ENCODE data around the gene PARD3.

Gene PARD3

DNA sequence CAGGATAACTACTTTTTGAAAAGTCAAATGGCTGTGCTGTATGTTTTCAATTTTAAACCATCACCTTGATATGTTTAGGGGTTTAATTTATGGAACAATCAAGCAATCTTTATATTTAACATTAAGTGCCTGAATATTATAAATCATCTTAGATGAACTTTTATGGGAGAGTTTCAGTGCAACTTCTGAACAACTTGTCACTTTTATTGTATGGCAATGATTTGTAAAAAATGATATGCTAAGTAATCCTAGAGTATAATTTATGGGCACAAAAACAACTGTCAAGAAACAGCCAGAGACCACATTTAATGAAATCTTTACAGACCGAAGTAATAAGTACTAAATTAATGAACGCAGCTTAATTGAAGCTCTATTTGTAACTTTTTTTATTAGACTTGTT, 498.9 kb downstream of the PARD3 start:
- Histone ChIP-seq H3K27ac (ENCODE audit: low read depth, low read length) (no peak overlapping the region), H3K79me2 (ENCODE audit: control insufficient read depth, insufficient read depth, low read length, unreplicated experiment) (no peaks in the 10 kb centered on the region), H3K4me1 (ENCODE audit: control insufficient read depth, insufficient read depth, low read length, unreplicated experiment) (peaks cover 10% of the 10 kb centered on the region), H3K36me3 (ENCODE audit: insufficient read depth, low read length) (no peaks in the 10 kb centered on the region), H3K4me3 (ENCODE audit: low read depth, low read length) (no peak overlapping the region), H2AFZ (ENCODE audit: low read length, unreplicated experiment) (no peak overlapping the region), H3K27me3 (ENCODE audit: insufficient read depth, low read length) (no peaks in the 10 kb centered on the region)

DNA sequence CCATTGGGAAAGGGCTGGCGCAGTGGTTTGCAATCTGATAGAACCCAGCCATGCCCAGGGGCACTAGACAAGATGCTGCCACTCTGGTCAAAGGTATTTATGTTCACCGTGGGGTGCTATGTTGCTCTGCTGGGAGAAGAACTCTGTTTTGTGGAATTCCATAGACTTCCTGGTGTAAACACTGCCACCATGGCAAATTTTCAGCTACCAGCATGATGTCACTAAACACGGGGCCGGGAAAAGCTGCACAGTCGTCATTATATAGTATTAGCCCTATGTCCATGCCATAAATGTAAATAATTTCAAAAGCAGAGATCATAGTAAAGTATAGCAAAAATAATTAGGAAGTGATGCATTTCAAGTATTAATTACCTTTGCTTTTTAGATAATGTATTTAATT, 500.6 kb downstream of the PARD3 start:
- H3K4me3 ChIP-seq (ENCODE audit: low read depth, low read length): no peak overlapping the region
- no peaks in the 10 kb centered on the region for H3K27me3 ChIP-seq (ENCODE audit: insufficient read depth, low read length)
- H3K36me3 ChIP-seq (ENCODE audit: insufficient read depth, low read length): no peaks in the 10 kb centered on the region
- H3K4me1 ChIP-seq (ENCODE audit: control insufficient read depth, insufficient read depth, low read length, unreplicated experiment): no peaks in the 10 kb centered on the region
- no peak overlapping the region for H2AFZ ChIP-seq (ENCODE audit: low read length, unreplicated experiment)
- no peaks in the 10 kb centered on the region for H3K79me2 ChIP-seq (ENCODE audit: control insufficient read depth, insufficient read depth, low read length, unreplicated experiment)
- H3K27ac ChIP-seq (ENCODE audit: low read depth, low read length): no peak overlapping the region

DNA sequence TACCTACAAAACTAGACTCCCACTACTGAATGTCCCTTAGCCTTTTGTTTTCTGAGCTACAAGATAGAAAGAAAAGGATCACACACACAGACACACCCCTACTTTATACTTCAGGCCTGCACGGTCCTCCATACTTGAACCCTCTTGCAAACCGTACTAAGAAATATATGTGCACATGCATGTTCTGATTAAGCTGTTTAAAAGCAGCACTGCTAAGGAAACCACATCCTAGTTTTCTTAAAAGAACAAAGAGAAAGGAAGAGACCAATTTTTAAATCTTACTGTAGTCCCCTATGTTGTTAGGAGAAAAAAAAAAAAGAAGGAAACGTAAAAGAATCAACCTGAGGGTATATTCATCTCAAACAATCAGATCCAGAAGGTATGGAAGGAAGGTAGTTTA, 501.2 kb downstream of the PARD3 start:
- H3K79me2 ChIP-seq (ENCODE audit: control insufficient read depth, insufficient read depth, low read length, unreplicated experiment): no peaks in the 10 kb centered on the region
- no peaks in the 10 kb centered on the region for H3K4me1 ChIP-seq (ENCODE audit: control insufficient read depth, insufficient read depth, low read length, unreplicated experiment)
- H3K27me3 ChIP-seq (ENCODE audit: insufficient read depth, low read length): no peaks in the 10 kb centered on the region
- H2AFZ ChIP-seq (ENCODE audit: low read length, unreplicated experiment): no peak overlapping the region
- no peak overlapping the region for H3K27ac ChIP-seq (ENCODE audit: low read depth, low read length)
- no peaks in the 10 kb centered on the region for H3K36me3 ChIP-seq (ENCODE audit: insufficient read depth, low read length)
- no peak overlapping the region for H3K4me3 ChIP-seq (ENCODE audit: low read depth, low read length)

DNA sequence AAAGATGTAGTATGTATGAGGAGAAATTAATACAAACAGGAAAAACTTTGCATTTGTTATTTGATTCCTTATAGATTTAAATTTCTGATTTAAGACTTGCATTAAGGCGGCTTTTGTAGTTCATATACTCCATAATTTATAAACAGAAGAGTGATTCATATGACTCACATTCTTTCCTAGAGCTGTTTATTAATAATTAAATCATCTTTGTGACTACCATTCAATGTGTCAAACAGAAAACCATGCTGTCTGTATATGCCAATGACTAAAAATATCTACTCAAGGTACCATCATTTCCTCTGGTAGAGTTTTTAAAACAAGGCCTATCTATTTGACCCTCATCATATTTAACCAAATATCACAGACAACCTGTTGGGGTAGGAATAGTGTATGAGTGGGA, 501.7 kb downstream of the PARD3 start:
- no peaks in the 10 kb centered on the region for H3K27me3 ChIP-seq (ENCODE audit: insufficient read depth, low read length)
- H2AFZ ChIP-seq (ENCODE audit: low read length, unreplicated experiment): no peak overlapping the region

DNA sequence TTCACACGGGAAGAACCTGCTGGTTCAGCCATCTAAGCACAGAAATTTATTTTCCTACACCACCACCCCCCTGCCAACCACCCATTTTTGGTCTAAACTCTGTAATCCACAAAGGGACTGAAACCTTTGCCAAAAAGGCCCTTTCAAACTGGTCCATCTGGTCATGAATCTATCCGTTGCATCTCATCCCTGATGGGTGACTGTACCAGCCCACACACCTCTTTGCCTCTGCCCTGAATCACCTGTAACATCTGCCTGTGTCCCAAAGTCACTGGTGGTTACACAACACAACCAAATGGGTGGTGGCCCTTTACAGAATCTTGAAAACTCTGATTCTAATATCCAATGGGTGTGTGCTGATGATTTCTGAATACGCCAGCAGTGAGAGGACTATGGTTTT, 503.4 kb downstream of the PARD3 start:
- H3K27ac ChIP-seq (ENCODE audit: low read depth, low read length): no peak overlapping the region
- H3K27me3 ChIP-seq (ENCODE audit: insufficient read depth, low read length): no peaks in the 10 kb centered on the region
- no peak overlapping the region for H2AFZ ChIP-seq (ENCODE audit: low read length, unreplicated experiment)
- no peak overlapping the region for H3K4me3 ChIP-seq (ENCODE audit: low read depth, low read length)
- H3K36me3 ChIP-seq (ENCODE audit: insufficient read depth, low read length): no peaks in the 10 kb centered on the region
- H3K4me1 ChIP-seq (ENCODE audit: control insufficient read depth, insufficient read depth, low read length, unreplicated experiment): no peaks in the 10 kb centered on the region
- H3K79me2 ChIP-seq (ENCODE audit: control insufficient read depth, insufficient read depth, low read length, unreplicated experiment): no peaks in the 10 kb centered on the region

More for the DNA sequence above, 501.7 kb downstream of the PARD3 start:
- no peak overlapping the region for H3K27ac ChIP-seq (ENCODE audit: low read depth, low read length)
- no peak overlapping the region for H3K4me3 ChIP-seq (ENCODE audit: low read depth, low read length)
- no peaks in the 10 kb centered on the region for H3K36me3 ChIP-seq (ENCODE audit: insufficient read depth, low read length)
- H3K79me2 ChIP-seq (ENCODE audit: control insufficient read depth, insufficient read depth, low read length, unreplicated experiment): no peaks in the 10 kb centered on the region
- H3K4me1 ChIP-seq (ENCODE audit: control insufficient read depth, insufficient read depth, low read length, unreplicated experiment): no peaks in the 10 kb centered on the region

DNA sequence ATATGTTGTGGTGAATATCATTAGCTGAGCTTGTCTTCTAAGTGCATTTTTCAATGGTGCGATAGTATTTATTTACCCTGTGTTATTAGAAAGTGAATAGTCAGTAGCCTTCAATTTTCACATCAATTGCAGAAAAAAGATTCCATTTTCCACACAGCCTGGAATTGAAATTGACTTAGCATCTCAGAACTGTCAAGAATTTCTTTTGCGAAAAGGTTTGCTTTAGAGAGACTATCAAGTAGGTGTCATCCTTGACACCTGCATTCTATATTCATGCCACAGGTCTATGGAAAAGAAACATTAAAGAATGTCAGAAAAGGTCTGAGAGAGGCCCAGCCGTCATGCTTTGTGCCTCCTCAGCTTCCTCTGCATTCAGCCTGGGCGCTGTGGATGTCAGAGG, 504.9 kb downstream of the PARD3 start:
- Histone ChIP-seq H3K79me2 (ENCODE audit: control insufficient read depth, insufficient read depth, low read length, unreplicated experiment) (no peaks in the 10 kb centered on the region), H3K4me3 (ENCODE audit: low read depth, low read length) (no peak overlapping the region), H3K4me1 (ENCODE audit: control insufficient read depth, insufficient read depth, low read length, unreplicated experiment) (no peaks in the 10 kb centered on the region), H3K27me3 (ENCODE audit: insufficient read depth, low read length) (no peaks in the 10 kb centered on the region), H3K36me3 (ENCODE audit: insufficient read depth, low read length) (no peaks in the 10 kb centered on the region), H2AFZ (ENCODE audit: low read length, unreplicated experiment) (no peak overlapping the region), H3K27ac (ENCODE audit: low read depth, low read length) (no peak overlapping the region)

DNA sequence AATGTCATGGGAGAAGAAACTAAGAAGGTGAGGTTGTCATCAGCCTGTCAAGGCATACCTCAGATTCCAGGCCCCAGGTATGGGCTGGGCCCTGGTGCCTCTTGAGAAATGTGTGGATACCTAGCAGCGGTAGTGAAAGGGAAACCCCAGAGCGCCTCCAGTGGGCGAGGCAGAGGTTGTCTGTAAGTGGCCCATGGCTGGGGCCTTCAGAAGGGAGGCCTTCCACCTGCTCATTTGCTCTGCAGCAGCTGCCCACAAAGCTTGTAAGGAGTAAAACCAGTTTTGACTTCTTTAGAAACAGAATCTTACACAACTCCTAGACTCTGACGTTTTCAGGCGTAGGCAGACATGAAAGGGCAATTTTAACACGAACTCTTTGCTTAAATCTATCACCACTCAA, 509.9 kb downstream of the PARD3 start:
- H3K27me3 ChIP-seq (ENCODE audit: insufficient read depth, low read length): no peaks in the 10 kb centered on the region
- H3K4me1 ChIP-seq (ENCODE audit: control insufficient read depth, insufficient read depth, low read length, unreplicated experiment): no peaks in the 10 kb centered on the region
- H3K79me2 ChIP-seq (ENCODE audit: control insufficient read depth, insufficient read depth, low read length, unreplicated experiment): no peaks in the 10 kb centered on the region
- no peaks in the 10 kb centered on the region for H3K36me3 ChIP-seq (ENCODE audit: insufficient read depth, low read length)
- no peak overlapping the region for H3K27ac ChIP-seq (ENCODE audit: low read depth, low read length)
- no peak overlapping the region for H3K4me3 ChIP-seq (ENCODE audit: low read depth, low read length)
- H2AFZ ChIP-seq (ENCODE audit: low read length, unreplicated experiment): no peak overlapping the region

DNA sequence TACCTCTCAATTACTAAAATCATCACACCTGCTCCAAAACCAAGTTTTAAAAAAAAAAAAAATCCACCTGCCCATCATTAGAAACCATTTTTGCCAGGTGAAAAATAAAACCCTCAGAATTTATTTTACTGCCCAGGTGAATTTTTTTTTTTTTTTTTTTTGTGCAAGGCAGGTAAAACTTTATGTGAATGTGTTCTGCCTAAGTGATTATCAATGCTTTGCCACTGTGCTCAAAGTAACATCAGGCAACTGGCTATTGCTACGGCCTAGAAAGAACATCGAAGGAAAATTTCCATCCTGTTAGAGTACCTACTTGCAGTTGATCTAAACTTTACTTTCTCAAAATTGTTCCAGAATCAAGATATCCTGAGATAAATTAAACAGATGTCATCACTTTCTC, 512.1 kb downstream of the PARD3 start:
- Histone ChIP-seq H3K79me2 (ENCODE audit: control insufficient read depth, insufficient read depth, low read length, unreplicated experiment) (no peaks in the 10 kb centered on the region), H3K4me1 (ENCODE audit: control insufficient read depth, insufficient read depth, low read length, unreplicated experiment) (peaks cover 21% of the 10 kb centered on the region), H3K27ac (ENCODE audit: low read depth, low read length) (no peak overlapping the region), H2AFZ (ENCODE audit: low read length, unreplicated experiment) (no peak overlapping the region), H3K27me3 (ENCODE audit: insufficient read depth, low read length) (no peaks in the 10 kb centered on the region), H3K4me3 (ENCODE audit: low read depth, low read length) (no peak overlapping the region), H3K36me3 (ENCODE audit: insufficient read depth, low read length) (no peaks in the 10 kb centered on the region)

DNA sequence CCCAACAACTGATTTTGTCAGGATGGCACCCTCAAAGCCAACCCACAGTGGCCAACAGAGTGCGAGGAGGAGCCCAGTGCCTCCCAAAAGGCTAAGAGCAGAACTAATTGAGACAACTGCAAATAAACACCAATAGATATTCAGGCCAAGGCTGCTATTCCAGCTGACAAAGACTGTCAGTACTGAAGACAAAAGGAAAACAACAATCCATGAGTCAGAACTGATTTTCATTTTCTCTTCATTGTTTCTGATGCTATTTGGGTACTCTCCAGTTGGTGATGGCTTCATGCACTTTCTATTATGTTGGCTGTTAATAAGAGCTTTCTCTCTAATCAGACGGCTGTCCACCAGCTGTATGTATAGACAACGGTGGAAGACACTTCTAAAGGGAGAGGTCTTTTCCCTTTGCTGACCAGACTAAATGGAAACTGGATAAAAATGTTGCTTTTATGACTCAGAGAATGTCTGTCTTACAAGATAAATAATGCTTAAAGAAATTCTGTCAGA, 515.9 kb downstream of the PARD3 start:
- peak overlapping the region; percentile 64 for H3K4me3 ChIP-seq (ENCODE audit: low read depth, low read length)
- no peaks in the 10 kb centered on the region for H3K36me3 ChIP-seq (ENCODE audit: insufficient read depth, low read length)
- H2AFZ ChIP-seq (ENCODE audit: low read length, unreplicated experiment): peak overlapping the region; percentile 30
- no peaks in the 10 kb centered on the region for H3K27me3 ChIP-seq (ENCODE audit: insufficient read depth, low read length)
- H3K79me2 ChIP-seq (ENCODE audit: control insufficient read depth, insufficient read depth, low read length, unreplicated experiment): no peaks in the 10 kb centered on the region
- peaks cover 27% of the 10 kb centered on the region for H3K4me1 ChIP-seq (ENCODE audit: control insufficient read depth, insufficient read depth, low read length, unreplicated experiment)
- peak overlapping the region; percentile 84 for H3K27ac ChIP-seq (ENCODE audit: low read depth, low read length)

DNA sequence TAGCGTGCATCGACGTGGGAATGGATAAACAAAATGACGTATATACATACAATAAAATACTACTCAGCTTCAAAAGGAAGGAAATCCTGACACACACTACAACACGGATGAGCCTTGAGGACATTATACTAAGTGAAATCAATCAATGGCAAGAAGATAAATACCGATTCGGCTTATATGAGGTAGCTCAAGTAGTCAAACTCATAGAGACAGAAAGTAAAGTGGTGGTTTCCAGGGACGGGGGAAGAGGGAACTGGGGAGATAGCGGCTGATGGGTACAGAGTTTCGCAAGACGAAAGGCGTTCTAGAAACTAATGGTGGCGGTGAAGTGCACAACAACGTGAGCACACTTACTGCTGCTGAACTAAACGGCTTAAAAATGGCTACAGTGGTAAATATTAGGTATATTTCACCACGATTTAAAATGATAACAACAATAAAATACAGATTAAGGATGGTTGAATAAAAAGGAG, 516.7 kb downstream of the PARD3 start:
- no peak overlapping the region for H2AFZ ChIP-seq (ENCODE audit: low read length, unreplicated experiment)
- H3K79me2 ChIP-seq (ENCODE audit: control insufficient read depth, insufficient read depth, low read length, unreplicated experiment): no peaks in the 10 kb centered on the region
- H3K4me1 ChIP-seq (ENCODE audit: control insufficient read depth, insufficient read depth, low read length, unreplicated experiment): peaks cover 27% of the 10 kb centered on the region
- H3K4me3 ChIP-seq (ENCODE audit: low read depth, low read length): no peak overlapping the region
- no peaks in the 10 kb centered on the region for H3K27me3 ChIP-seq (ENCODE audit: insufficient read depth, low read length)
- peak overlapping the region; percentile 84 for H3K27ac ChIP-seq (ENCODE audit: low read depth, low read length)
- H3K36me3 ChIP-seq (ENCODE audit: insufficient read depth, low read length): no peaks in the 10 kb centered on the region

DNA sequence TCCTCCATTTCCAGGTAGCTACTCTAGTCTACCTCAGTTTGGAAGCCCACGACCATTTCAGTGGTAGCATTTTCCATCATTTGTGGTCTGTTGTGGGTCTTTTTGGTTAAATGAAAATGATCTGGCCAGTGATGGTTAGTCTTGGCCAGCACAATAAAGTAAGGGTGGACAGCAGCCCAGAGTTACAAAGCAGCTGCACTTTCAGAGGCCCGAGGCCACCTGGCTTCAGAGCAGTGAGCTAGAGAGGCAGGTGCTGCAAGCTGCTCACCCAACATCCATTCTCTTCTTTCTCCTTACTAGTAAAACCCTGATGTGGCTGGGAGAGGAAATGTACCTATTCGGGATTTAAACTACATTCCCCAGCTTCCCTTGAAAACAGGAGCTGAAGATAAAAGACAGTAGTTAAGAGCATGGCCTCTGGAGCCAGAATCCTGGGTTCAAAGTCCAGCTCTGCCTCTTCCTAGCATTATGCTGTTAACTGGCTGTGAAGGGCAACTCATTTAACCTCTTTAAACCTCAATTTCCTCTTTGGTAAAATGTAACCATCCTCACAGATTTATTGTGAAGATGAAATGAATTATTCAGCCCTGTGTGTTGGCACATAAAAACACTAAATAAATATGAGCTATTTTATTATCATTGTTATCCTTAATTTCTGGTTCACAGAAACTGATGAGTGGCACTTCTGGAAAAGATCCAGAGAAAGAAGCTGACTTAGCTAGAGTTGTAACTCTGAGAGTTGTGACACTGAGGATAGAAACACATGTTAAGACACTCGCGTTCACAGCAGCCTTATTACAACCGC, 517.4 kb downstream of the PARD3 start:
- no peaks in the 10 kb centered on the region for H3K79me2 ChIP-seq (ENCODE audit: control insufficient read depth, insufficient read depth, low read length, unreplicated experiment)
- H3K36me3 ChIP-seq (ENCODE audit: insufficient read depth, low read length): no peaks in the 10 kb centered on the region
- no peak overlapping the region for H2AFZ ChIP-seq (ENCODE audit: low read length, unreplicated experiment)
- H3K27ac ChIP-seq (ENCODE audit: low read depth, low read length): no peak overlapping the region
- H3K4me1 ChIP-seq (ENCODE audit: control insufficient read depth, insufficient read depth, low read length, unreplicated experiment): peaks cover 29% of the 10 kb centered on the region
- no peak overlapping the region for H3K4me3 ChIP-seq (ENCODE audit: low read depth, low read length)
- no peaks in the 10 kb centered on the region for H3K27me3 ChIP-seq (ENCODE audit: insufficient read depth, low read length)
